GM12875 (cell line): ENCODE measurements around the gene NRXN2.

Experiments
- H3K4me3 ChIP-seq: one replicate; pipeline ENCODE4 v1.5.1; 2011; ENCODE audit warnings: low read depth, low read length, control low read depth
- TF ChIP-seq, protein P1 (sequence below): IDR thresholded peaks from 2 replicates; pipeline ENCODE4 v1.5.1; 2011; ENCODE audit warnings: low read depth, mild to moderate bottlenecking, control low read depth, inconsistent platforms, low read length, moderate library complexity, borderline replicate concordance; ENCODE audit not compliant: insufficient read depth

NRXN2 gene

DNA sequence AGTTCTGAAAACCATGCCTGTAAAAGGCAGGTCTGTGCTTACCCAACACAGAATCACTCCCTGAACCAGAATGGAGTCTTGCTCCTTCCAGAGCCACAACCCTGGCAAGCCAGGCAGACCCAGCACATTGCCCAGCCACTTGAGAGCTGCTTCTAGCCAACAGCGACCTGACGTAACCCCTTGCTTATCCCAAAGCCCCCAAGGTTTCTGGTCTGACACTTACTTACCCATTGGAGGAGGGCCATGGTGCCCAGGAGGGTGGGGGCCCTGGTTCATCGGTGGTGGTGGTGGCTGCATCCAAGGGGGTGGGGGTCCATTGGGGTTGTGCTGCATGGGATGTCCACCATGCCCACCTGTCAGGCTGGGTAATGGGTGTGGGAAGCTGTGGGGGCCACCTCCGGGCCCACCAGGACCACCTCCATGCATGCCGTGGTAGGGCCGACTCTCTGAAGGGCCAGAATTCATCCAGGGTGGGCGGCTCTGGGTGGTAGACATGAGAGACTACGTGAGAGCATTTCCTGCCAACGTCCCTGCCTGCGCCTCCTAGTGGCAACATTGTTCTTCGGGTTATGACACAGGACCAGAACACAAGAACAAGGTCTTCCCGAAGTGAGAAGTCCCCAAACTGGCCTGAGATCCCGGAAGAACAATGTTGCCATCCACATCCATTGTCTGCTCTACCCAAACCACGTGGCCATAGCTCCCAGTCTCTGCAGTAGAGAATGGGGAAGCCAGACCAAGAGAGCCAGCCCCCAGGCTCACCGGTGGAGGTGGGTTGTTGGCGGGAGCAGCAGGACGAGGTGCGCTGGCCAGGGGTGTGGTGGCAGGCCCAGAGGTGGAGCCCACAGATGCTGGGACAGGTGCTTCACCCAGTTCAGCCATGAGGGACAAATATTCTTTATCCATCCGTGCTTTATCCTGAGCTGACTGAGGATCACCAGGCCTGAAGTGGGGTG is 44.6 kb upstream of the NRXN2 start:
- H3K4me3 ChIP-seq, result no peak overlapping the region
- TF ChIP-seq, protein P1, sequence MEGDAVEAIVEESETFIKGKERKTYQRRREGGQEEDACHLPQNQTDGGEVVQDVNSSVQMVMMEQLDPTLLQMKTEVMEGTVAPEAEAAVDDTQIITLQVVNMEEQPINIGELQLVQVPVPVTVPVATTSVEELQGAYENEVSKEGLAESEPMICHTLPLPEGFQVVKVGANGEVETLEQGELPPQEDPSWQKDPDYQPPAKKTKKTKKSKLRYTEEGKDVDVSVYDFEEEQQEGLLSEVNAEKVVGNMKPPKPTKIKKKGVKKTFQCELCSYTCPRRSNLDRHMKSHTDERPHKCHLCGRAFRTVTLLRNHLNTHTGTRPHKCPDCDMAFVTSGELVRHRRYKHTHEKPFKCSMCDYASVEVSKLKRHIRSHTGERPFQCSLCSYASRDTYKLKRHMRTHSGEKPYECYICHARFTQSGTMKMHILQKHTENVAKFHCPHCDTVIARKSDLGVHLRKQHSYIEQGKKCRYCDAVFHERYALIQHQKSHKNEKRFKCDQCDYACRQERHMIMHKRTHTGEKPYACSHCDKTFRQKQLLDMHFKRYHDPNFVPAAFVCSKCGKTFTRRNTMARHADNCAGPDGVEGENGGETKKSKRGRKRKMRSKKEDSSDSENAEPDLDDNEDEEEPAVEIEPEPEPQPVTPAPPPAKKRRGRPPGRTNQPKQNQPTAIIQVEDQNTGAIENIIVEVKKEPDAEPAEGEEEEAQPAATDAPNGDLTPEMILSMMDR, result peak; percentile 84

DNA sequence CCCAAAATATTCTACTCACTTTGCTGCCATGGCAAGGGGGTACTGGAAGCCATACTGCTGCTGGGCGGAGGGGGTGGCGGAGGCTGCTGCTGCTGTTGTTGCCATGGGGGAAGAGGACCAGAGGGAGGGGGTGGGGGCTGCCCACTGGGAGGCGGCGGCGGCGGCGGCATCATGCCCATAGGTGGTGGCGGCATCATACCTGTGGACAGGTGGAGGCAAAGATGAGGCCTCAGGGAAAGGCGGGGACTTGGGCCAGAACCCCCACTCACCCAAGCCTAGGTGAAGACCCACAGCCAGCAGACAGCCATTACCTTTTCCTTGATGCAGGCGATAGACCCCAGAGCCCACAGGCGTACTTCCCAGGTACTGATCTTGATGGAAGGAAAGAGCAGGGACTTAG is 43.9 kb upstream of the NRXN2 start:
- TF ChIP-seq, protein P1, result no peak
- no peak overlapping the region for H3K4me3 ChIP-seq

DNA sequence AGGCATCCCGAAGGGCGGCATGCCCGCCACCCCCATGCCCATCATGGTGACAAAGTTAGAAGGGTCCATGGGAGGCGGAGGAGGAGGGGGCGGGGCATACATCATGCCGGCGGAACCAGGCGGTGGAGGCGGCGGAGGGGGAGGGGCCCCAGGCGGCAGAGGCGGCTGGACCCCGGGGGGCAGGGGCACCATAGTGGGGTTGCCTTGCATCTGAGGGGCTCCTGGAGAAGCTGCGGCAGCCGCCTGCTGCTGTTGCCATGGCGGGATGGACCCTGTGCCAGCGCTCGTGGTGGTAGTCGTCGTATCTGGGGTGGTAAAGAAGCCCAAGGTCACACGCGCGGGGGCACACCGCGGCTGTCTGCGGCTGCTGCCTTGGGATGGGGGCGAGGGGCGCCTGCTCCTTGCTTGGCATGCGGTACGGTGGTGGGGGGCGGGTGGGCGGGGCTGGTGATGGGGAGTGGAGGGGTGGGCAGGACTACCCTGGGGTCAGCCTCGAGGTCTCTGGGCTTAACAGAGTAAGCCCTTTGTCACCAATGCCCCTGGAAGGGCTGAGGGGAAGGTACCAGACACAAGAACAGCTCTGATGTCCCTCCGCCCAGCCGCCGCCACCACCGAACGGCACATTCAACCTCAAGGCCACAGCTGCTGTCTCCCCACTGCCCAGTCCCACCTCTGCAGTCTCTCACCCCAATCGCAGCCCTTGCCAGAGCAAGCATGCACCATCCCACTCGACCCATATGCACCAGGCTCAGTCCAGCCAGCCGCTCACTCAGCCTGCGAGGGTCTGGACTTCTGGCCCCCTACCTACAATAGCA is 43.1 kb upstream of the NRXN2 start:
- no peak overlapping the region for H3K4me3 ChIP-seq
- TF ChIP-seq, protein P1, result no peak

DNA sequence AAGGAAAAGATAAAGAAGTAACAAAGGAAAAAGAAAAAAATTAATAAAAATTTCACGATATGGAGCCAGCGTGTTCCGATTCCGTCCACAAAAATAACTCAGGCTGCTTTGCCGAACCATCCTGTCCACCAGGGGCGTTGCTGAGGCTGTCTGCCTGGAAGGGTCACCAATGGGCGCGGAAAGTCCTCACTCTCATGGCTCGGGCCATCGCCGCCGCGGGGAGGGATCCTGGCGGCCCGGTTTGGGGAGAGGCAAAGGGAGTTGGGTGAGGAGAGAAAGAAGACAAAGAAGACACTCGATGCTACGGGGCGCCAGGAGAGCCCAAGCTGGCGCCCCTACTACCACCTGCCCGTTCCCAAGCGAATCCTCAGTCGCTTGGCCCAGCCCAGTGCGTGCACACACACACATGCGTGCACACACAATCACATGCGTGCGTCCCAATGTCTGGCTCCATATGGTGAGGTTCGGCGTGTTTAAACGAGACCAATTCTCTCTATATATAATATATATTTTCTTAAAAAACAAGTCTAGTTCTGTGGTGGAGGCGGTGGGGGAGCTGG is 42.4 kb upstream of the NRXN2 start:
- TF ChIP-seq, protein P1, result no peak
- H3K4me3 ChIP-seq, result no peak overlapping the region

DNA sequence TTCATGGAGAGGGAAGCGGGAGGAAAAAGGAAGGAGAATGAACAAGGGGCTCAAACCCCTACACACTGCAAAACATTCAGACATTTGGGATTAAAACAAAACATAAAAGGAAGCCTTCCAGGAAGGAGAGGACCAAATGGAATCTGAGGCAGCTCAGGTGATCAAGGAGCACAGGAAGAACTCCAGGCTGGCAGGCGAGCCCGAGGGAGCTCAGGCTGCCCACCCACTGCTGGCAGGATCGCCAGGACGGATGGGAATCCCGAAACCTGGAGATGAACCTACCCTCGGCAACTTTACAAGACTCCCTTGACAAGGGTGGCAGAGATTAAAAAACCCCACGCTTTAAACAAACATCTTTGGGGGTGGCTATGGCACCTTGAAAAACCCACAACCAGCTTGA is 41.8 kb upstream of the NRXN2 start:
- TF ChIP-seq, protein P1, result no peak
- no peak overlapping the region for H3K4me3 ChIP-seq

DNA sequence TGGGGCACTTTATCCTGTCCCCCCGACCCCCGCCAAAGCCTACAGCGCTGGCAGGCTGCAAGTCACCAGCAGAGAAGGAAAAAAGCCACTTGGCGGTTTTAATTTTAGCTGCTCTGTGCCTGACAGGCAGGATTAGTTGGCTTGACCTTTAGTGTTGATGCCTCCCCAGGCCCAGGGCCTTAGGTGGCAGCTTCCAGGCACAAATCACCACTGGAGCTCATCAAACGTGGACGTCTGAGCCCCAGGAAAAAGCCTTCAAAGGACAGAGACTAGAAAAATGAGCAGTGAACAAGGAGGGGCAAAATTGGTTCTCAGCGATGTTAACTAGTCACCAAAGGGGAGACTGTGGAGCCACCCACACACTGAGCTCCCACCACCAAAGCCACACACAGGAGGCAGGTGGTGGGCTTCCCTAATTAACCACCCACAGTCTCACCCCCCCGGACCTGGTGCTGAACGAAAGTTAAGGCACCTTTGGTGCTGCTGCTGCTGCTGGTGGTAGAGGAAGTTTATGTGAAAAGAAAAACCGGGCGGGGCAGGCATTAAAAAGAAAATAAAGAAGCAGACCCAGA is 41.1 kb upstream of the NRXN2 start:
- TF ChIP-seq, protein P1, result no peak
- no peak overlapping the region for H3K4me3 ChIP-seq
